Measurements from ENCODE around the gene PRKACA.

- no peak for TF ChIP-seq SUZ12 (IDR thresholded peaks at IDR 0.05; ENCODE audit: extremely low read depth, insufficient read depth, insufficient read length)
- no peak for TF ChIP-seq ZNF274 (IDR thresholded peaks at IDR 0.05; ENCODE audit: low read depth, low read length)
Observed at GRCh38 chr19:14118165-14119051, 846 bp upstream of the PRKACA start.
